ENCODE results near the gene NEDD4L.
"Not testable (repeated sequence)": the region's sequence is repeated elsewhere in the genome, so short reads cannot be mapped to it uniquely, and the experiment has no call there.

NEDD4L gene

GRCh38 chr18:58043491-58044369 is at the start of gene NEDD4L:
Gene NEDD4L (plus strand): TSS chr18:58044226. CDS start chr18:58044661, 435 bp downstream.
- peak; percentile 42 for DNase-seq (ENCODE audit: low read depth)

DNA sequence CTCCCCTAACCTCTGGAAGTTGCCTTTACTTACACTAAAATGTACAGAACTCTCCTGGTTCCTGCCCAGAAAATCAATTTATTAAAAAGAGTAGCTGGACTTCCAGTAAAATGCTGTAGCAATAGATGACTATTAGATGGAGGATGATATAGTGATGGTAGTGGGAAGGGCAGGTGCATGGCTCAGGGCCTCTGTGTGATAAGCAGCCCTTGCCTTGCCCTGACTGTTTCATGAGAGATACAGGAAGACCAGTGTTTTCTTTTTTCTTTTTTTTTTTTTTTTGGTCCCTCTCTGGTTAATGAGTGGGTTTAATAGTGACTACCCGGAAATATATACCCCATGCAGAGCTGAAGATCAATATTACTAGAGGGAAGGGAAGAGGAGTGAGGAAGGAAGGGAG is 48.7 kb upstream of the NEDD4L start:
- DNase-seq (ENCODE audit: low read depth): no peak

GRCh38 chr18:57996894-57997293 is 47.1 kb upstream of the NEDD4L start:
- DNase-seq (ENCODE audit: low read depth): not testable (repeated sequence)

- no peak for DNase-seq (ENCODE audit: low read depth)
Measured at GRCh38 chr18:57997820-57998219, 46.2 kb upstream of the NEDD4L start.

GRCh38 chr18:57998461-57998860 is 45.6 kb upstream of the NEDD4L start:
- DNase-seq (ENCODE audit: low read depth): peak; percentile 15

DNA sequence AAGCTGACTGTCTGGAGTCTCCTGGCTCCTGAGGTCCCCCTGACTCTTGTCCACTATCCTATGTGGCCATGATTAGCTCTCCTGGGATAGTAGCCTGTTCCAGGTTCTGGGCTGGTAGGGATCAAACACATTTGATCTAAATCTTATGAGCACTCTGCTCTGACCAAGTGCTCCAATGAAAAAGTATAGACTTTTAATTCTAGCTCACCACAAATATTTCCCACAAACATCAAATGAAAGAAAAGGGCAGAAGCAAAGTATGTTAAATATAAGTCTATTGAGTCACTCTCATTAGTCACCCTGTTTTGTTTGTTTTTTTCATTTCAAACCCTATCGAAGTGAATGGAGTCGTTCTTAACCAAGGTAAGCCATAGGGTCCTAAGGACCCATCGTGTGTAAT is 39.7 kb upstream of the NEDD4L start:
- peak; percentile 56 for DNase-seq (ENCODE audit: low read depth)

DNA sequence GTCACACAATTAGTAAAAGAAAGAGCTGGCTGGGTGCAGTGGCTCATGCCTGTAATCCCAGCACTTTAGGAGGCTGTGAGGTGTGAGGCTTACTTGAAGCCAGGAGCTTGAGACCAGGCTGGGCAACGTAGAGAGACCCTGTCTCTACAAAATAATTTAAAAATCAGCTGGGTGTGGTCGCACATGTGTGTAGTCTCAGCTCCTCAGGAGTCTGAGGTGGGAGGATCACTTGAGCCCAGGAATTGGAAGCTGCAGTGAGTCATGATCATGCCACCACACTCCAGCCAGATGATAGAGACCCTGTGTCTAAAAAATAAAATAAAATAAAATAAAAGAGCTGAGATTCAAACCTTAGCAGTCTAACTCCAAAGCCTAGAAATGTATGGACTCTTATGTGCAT is 39.0 kb upstream of the NEDD4L start:
- DNase-seq (ENCODE audit: low read depth): peak; percentile 10

DNA sequence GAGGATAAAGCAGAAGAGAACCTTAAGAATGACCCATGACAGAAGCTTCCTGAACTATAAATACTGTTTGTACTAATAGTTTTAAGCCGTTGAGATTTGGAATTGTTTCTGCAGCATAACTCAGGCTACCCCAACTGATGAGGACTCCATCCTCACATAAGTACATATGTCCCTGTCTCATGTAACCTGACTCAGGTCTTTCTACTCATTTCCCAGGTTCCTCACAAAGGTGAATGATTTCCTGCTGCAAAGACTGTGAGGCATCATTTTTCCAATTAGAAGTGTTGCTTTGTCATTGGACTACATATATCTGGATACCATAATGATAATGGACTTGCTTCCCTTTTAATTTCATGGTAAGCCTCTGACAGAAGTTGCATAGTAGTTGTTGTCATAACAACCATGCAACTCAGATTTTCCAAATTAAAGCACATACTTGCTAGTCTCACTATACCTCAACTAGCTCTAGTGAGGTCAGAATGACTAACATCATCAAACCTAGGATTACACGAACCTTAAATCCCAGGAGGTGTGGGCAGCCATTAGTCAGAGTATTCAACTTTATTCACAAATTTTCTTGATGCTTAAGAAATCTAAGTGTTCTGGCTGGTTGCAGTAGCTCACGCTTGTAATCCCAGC is 38.0 kb upstream of the NEDD4L start:
- DNase-seq (ENCODE audit: low read depth): peak; percentile 50

DNA sequence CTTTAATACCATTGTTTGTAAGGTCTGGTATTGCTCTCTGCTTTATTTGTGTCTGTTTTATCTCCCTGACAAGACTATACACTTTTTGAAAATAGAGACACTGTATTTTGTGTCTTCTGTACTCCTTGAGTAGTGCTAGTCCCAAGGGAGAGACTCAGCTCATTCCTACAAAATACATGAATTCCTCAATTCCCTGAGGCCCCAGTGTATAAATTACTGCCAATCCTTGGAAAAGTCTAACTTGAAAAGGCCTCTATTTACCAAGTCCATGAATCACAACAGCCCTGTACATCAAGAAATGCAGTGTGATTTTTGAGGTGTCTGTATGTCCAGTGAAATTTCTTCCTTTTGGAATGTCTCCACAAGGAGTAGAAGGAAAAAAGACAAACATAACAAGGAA is 34.9 kb upstream of the NEDD4L start:
- no peak for DNase-seq (ENCODE audit: low read depth)

DNA sequence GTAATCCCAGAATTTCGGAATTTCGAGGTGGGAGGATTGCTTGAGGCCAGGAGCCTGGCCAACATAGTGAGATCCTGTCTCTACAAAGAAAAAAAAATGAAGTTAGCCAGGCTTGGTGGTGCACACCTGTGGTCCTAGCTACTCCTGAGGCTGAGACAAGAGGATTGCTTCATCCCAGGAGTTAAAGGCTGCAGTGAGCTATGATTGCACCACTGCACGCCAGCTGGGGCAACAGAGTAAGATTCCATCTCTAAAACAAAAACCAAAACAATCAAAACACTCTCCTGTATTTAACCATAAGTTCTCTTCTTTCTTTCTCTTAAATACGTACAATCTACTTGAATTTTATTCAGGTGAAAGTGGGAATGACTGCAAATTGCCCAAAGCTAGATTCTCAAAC is 33.8 kb upstream of the NEDD4L start:
- DNase-seq (ENCODE audit: low read depth): no peak

- DNase-seq (ENCODE audit: low read depth): no peak
Measured at GRCh38 chr18:58012356-58012755, 31.7 kb upstream of the NEDD4L start.

GRCh38 chr18:58013241-58014211 is 30.5 kb upstream of the NEDD4L start:
- no peak for DNase-seq (ENCODE audit: low read depth)

DNA sequence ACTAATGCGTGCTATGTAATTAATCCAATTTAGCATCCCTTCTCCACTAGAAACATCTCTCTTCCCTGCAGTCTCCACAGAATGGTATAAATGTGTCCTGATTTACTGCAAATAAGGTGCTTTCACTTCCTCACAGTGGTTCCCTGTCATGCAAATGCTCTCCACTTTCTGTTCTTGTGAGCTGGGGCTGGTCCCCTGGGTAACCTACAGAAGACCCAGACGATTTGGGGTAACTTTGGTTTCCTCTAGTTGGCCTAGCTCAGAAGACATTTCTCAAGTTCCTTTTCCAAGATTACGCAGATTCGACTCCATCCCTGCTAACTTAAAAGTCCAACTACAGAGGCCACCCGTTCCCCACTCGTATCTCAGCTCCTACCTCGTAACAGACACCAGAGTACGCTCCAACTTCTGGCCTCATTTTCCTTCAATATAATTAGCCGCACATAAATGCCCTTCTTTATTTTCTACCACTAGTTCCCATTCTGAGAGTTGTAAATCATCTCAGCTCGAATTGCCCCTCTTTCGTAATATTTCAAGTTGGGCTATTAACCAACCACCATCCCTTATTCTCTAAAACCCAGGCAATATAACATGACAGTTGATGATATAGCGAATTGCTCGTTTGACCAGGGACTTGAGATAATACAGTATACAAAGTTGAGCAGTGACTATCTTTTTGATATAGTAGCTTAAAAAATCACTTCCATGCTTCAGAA is 28.8 kb upstream of the NEDD4L start:
- DNase-seq (ENCODE audit: low read depth): no peak

DNA sequence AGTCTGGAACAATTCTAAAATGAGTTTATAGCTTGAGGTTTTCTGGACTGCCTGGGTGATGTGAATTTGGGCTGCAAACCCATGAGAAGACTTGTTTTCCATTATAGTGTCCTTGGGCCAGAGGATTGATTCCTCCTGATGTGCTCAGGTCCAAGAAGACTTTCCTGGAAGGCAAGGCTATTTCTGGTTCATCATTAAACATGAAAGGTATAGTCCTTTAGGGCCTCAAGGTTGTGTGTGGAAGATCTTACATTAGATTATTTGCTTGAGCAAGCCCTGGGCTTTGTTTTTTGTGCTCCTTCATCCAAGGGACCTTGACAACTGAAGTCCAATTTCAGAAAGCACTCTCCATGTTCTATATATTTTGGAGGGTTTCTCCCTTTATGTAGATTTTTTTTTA is 26.8 kb upstream of the NEDD4L start:
- no peak for DNase-seq (ENCODE audit: low read depth)

- DNase-seq (ENCODE audit: low read depth): no peak
Measured at GRCh38 chr18:58020567-58021107, 23.4 kb upstream of the NEDD4L start.

- no peak for DNase-seq (ENCODE audit: low read depth)
Measured at GRCh38 chr18:58021504-58021903, 22.5 kb upstream of the NEDD4L start.

GRCh38 chr18:58023108-58023507 is 20.9 kb upstream of the NEDD4L start:
- no peak for DNase-seq (ENCODE audit: low read depth)

DNA sequence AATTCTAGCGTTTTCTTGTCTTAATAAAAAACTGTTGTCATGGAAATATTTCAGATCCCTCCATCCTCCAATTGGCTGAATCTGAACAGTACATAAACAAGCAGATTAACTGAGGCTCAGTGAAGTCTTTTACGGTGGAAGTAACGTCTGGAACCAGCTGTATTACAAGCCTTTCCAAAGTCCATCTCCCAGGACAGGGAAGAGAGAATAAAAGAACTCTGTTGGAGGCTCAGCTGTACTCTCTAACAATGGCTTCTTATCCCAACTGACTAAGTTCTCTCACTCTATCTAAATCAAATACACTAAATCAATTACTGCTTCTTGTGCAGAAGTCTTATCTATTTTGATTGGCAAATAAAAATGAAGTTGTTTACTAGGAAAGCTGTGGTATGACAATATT is 19.9 kb upstream of the NEDD4L start:
- no peak for DNase-seq (ENCODE audit: low read depth)

DNA sequence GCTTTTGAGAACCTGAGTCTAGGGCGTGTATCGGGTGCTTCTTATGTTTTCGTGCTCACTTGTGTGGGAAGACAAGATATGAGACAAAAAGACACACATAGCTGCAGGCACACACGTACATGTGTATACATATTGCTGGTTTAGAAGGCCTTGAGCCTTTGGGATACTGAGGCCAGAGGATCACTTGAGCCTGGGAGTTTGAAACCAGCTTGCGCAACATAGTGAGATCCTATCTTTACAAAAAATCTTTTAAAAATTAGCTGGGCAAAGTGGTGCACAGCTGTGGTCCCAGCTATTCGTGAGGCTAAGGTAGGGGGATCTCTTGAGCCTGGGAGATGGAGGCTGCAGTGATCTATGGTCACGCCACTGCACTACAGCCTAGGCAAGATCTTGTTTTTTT is 18.8 kb upstream of the NEDD4L start:
- no peak for DNase-seq (ENCODE audit: low read depth)

- DNase-seq (ENCODE audit: low read depth): no peak
Measured at GRCh38 chr18:58025733-58026132, 18.3 kb upstream of the NEDD4L start.

DNA sequence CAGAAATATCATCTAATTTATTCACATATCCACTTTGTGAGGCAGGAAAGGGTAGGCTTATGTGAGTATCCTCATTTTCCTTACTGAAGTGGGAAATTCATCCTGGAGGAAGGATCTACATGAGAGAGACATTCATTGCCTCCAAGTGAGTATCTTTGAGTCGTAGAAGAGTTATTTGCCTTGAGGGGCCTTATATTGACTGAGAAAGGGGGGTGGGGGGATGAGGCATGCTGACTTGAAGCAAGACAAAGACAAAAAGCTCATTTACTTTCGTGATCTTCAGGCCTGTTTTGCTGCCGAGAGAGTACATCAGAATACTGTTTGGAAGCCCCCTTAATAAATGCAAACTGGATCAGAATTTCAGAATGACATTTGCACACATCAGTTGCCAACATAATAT is 17.6 kb upstream of the NEDD4L start:
- DNase-seq (ENCODE audit: low read depth): no peak

All from HS-5 (cell line).